B cell (primary cell): ENCODE results near the gene SRXN1.

Source experiments
- CTCF ChIP-seq: fragments of 200-600 bp; IDR thresholded peaks from one replicate; pipeline ENCODE4 v1.8.0; 2022; ENCODE audit warnings: antibody characterized with exemption, mild to moderate bottlenecking
- EZH2 ChIP-seq: IDR thresholded peaks from 2 replicates; pipeline ENCODE4 v1.6.1; 2012; ENCODE audit warnings: borderline replicate concordance, low read depth, mild to moderate bottlenecking, moderate library complexity, low read length; ENCODE audit not compliant: insufficient read depth, poor library complexity, severe bottlenecking

GRCh38 chr20:609371-609964, 43.5 kb downstream of the SRXN1 start:
- no peak for TF ChIP-seq CTCF
- TF ChIP-seq EZH2, result no peak
